CD14-positive monocyte (primary cell): ENCODE results near the gene TEDDM1. TPM values are rescaled to one million over a fixed set of nuclear protein-coding genes. Genes with fewer than 3 reads are reported as not detected.

Source experiments
- DNase-seq, 3 donors: peaks; one replicate each; pipeline ENCODE4 v3.0.0-alpha.2; 2011 to 2022
- H2AFZ ChIP-seq: 2 replicates; pipeline ENCODE4 v1.6.0; 2012; ENCODE audit warnings: mild to moderate bottlenecking, low read depth, low read length, inconsistent platforms; ENCODE audit not compliant: insufficient read depth, poor library complexity, severe bottlenecking
- H3K27ac ChIP-seq, 2 donors: 1 replicate in 1 of 2; 2 replicates in 1 of 2; pipeline ENCODE4 v1.5.1; 2012 to 2013; ENCODE audit warnings: low read length in 2 of 2, control low read depth in 1 of 2, inconsistent platforms in 1 of 2, low read depth in 1 of 2, mild to moderate bottlenecking in 1 of 2
- H3K27me3 ChIP-seq, 2 donors: one replicate each; pipeline versions ENCODE4 v1.6.0 to v1.6.1; 2011 to 2013; ENCODE audit warnings: low read length in 2 of 2; ENCODE audit not compliant: control insufficient read depth in 2 of 2, insufficient read depth in 2 of 2
- H3K36me3 ChIP-seq, 2 donors: replicated peaks in 1 of 2; 1 replicate in 1 of 2; 2 replicates in 1 of 2; pipeline versions ENCODE4 v1.5.1 to v1.6.1; 2012 to 2013; ENCODE audit warnings: low read length in 2 of 2, control low read depth in 1 of 2, inconsistent platforms in 1 of 2, mild to moderate bottlenecking in 1 of 2; ENCODE audit not compliant: insufficient read depth in 2 of 2, control insufficient read depth in 1 of 2
- H3K4me1 ChIP-seq, 2 donors: 1 replicate in 1 of 2; 2 replicates in 1 of 2; pipeline versions ENCODE4 v1.5.1 to v1.6.1; 2012 to 2013; ENCODE audit warnings: low read length in 2 of 2, control low read depth in 1 of 2, inconsistent platforms in 1 of 2, mild to moderate bottlenecking in 1 of 2, moderate library complexity in 1 of 2; ENCODE audit not compliant: insufficient read depth in 2 of 2, control insufficient read depth in 1 of 2
- H3K4me2 ChIP-seq: replicated peaks from 2 replicates; pipeline ENCODE3; 2012; ENCODE audit warnings: low read length, moderate library complexity, mild to moderate bottlenecking; ENCODE audit not compliant: poor library complexity, severe bottlenecking; ENCODE audit errors: extremely low read depth
- H3K4me3 ChIP-seq, 3 experiments: fragments of 200-600 bp in 1 of 3; sonication (generic) in 1 of 3; replicated peaks in 1 of 3; 1 replicate in 2 of 3; 2 replicates in 1 of 3; pipeline ENCODE4 v1.5.1; 2011 to 2013; ENCODE audit warnings: low read length in 3 of 3, mild to moderate bottlenecking in 3 of 3, control low read depth in 2 of 3, low read depth in 2 of 3, inconsistent platforms in 1 of 3, moderate library complexity in 1 of 3
- H3K79me2 ChIP-seq: 2 replicates; pipeline ENCODE4 v1.6.0; 2012; ENCODE audit warnings: mild to moderate bottlenecking, control low read depth, inconsistent platforms, low read length, moderate library complexity; ENCODE audit not compliant: insufficient read depth
- H3K9ac ChIP-seq: 2 replicates; pipeline ENCODE4 v1.6.0; 2017; ENCODE audit warnings: low read length, mild to moderate bottlenecking; ENCODE audit not compliant: insufficient read depth, poor library complexity, severe bottlenecking
- H3K9me3 ChIP-seq, 2 donors: replicated peaks in 1 of 2; 1 replicate in 1 of 2; 2 replicates in 1 of 2; pipeline versions ENCODE4 v1.5.1 to v1.6.1; 2012 to 2013; ENCODE audit warnings: low read length in 2 of 2, control low read depth in 1 of 2; ENCODE audit not compliant: control insufficient read depth in 1 of 2, insufficient read depth in 1 of 2
- H4K20me1 ChIP-seq: 2 replicates; pipeline ENCODE4 v1.6.0; 2012; ENCODE audit warnings: mild to moderate bottlenecking, low read length, control low read depth, moderate library complexity; ENCODE audit not compliant: insufficient read depth
- H3K27ac Mint-ChIP-seq, 7 donors: one replicate each; pipeline ENCODE4 v1.8.0; 2020; ENCODE audit warnings: mild to moderate bottlenecking in 7 of 7, mixed read lengths in 7 of 7, moderate library complexity in 6 of 7, inconsistent platforms in 2 of 7
- H3K27me3 Mint-ChIP-seq, 3 donors: one replicate each; pipeline ENCODE4 v1.8.0; 2021 to 2022; ENCODE audit warnings: low read depth in 3 of 3, mild to moderate bottlenecking in 3 of 3, mixed read lengths in 3 of 3, moderate library complexity in 3 of 3, inconsistent platforms in 1 of 3
- H3K36me3 Mint-ChIP-seq, 2 donors: one replicate each; pipeline ENCODE4 v1.8.0; 2020; ENCODE audit warnings: mixed read lengths in 2 of 2, inconsistent platforms in 1 of 2, mild to moderate bottlenecking in 1 of 2
- H3K4me1 Mint-ChIP-seq: one replicate; pipeline ENCODE4 v1.8.0; 2020; ENCODE audit warnings: mild to moderate bottlenecking, mixed read lengths
- H3K4me3 Mint-ChIP-seq, 2 donors: one replicate each; pipeline ENCODE4 v1.8.0; 2020; ENCODE audit warnings: mild to moderate bottlenecking in 2 of 2, mixed read lengths in 2 of 2, moderate library complexity in 1 of 2
- H3K9me3 Mint-ChIP-seq, 7 donors: one replicate each; pipeline ENCODE4 v1.8.0; 2020 to 2022; ENCODE audit warnings: mixed read lengths in 7 of 7, mild to moderate bottlenecking in 6 of 7, moderate library complexity in 6 of 7, inconsistent platforms in 2 of 7
- CTCF ChIP-seq: fragments of 200-600 bp; IDR thresholded peaks from one replicate; pipeline ENCODE4 v1.8.0; 2022; ENCODE audit warnings: antibody characterized with exemption, mild to moderate bottlenecking
- WGBS: methylation state at CpG from one replicate; pipeline ENCODE4 v1.1.5; 2013; ENCODE audit warnings: missing lambda C conversion rate; ENCODE audit not compliant: insufficient coverage; 5-methylcytosine and 5-hydroxymethylcytosine counted together
- intact Hi-C, 2 donors: fragments of 100-400 bp; cut with micrococcal nuclease; formaldehyde crosslinking; loops; one replicate each; pipeline versions ENCODE4 v1.15.0 to v1.15.1; 2023
- polyA plus RNA-seq, 3 donors: library from polyadenylated mRNA; depleted of rRNA in 1 of 3; unstranded in 2 of 3; stranded (reverse) in 1 of 3; fragments of 300-500 nt in 2 of 3; fragments of >200 nt in 1 of 3; fragmentation: Illumina TruSeq in 2 of 3; gene quantifications; 1 replicate in 2 of 3; 2 replicates in 1 of 3; pipeline ENCODE4 v1.2.3, GENCODE V29; 2012 to 2021

TEDDM1 gene
- polyA plus RNA-seq, 3 donors = 0.07 TPM; not detected in 2

DNA sequence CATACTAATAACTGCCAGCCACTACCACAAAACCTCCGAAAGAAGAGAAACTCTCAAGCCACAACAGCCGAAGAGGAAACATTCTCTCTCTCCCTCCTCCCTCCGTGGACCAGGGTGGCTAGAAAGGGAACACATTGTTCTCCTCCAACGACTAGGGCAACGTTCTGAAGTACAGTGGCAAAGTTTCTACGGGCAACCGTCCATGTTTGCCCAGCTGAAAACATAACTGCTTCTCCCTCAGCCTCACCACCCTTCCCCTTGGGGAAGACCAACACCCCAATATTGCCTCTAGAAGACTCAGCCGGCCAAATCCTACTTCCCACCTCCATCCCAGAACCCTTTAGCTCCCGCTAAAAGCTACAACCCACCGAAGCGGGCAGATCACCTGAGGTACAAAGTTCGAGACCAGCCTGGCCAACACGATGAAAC lies 10.8 kb downstream of the TEDDM1 start:
- H3K27me3 Mint-ChIP-seq = no peaks in the 10 kb centered on the region
- TF ChIP-seq CTCF = no peak
- Histone ChIP-seq H3K9ac (peak overlapping the region; percentile 81), H3K9me3 (no peaks in the 10 kb centered on the region), H4K20me1 (peaks cover 67% of the 10 kb centered on the region), H3K27me3 (no peaks in the 10 kb centered on the region), H3K4me1 (peaks cover 39 to 47% of the 10 kb centered on the region in 2 donors), H3K4me2 (peak overlapping the region; percentile 89), H3K79me2 (peaks cover 59% of the 10 kb centered on the region), H3K36me3 (peaks cover 42 to 44% of the 10 kb centered on the region in 2 donors), H3K4me3 (peak overlapping the region; percentile 75 to 97 (median 96)), H3K27ac (peak overlapping the region; percentile 3 to 79), H2AFZ (no peak overlapping the region)
- peaks cover 53 to 60% of the 10 kb centered on the region in 2 donors for H3K36me3 Mint-ChIP-seq
- peak overlapping the region; percentile 69 to 97 (median 87) for H3K27ac Mint-ChIP-seq
- intact Hi-C loops = loop anchor here (2.0 to 10.0 kb wide), 4 partner anchors 127 to 395 kb away; partner anchors contain the start of genes NPL (in 1 of the 2) and RNASEL (in 1 of the 2)
- WGBS = under 1% methylated on average over 11 of the region's 13 CpGs
- DNase-seq = peak in 2 of 3 donors; percentile 17 to 26
- peaks cover 0 to 5% (median 0%) of the 10 kb centered on the region in 7 donors for H3K9me3 Mint-ChIP-seq
- H3K4me3 Mint-ChIP-seq = peak overlapping the region; percentile 100
- H3K4me1 Mint-ChIP-seq = peaks cover 58% of the 10 kb centered on the region

DNA sequence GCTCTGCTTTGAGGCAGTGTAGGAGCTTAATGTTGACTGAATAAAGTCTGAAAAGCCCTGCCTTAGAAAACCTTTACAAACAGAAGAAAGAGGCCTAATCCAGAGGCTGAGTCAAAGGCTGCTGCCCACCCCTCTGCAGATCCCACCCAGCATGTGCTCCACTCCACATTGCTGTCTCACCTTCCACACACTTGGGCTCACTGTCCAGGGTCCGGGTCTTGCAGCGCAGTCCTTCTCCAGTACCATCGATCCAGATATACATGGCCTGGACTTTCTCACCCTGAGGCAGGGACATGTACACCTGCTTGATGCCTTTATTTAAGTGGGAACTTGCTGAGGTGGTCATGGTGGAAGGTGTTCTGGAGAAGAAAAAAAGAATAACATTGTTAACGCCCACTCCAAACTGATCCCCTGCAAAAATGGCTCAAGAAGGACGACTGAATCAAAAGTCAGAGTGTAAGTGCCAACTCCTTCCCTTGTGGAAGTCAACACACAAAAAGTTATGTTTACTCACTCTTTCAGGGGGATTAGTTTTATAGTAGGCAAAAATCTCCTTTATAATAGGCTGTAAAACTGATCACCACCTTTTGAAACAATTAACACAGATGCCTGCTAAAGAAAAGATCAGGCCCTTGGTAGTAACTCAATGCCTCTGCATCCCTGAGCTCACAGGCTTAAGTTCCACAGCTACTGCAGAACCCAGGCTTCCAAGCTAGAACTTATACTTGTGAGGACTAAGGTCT lies 11.9 kb downstream of the TEDDM1 start:
- Histone ChIP-seq H3K9ac (peak overlapping the region; percentile 81), H3K27me3 (no peaks in the 10 kb centered on the region), H3K36me3 (peaks cover 52 to 55% of the 10 kb centered on the region in 2 donors), H4K20me1 (peaks cover 78% of the 10 kb centered on the region), H3K4me3 (peak overlapping the region; percentile 75 to 97 (median 96)), H2AFZ (no peak overlapping the region), H3K4me1 (peaks cover 29 to 36% of the 10 kb centered on the region in 2 donors), H3K4me2 (peak overlapping the region; percentile 89), H3K79me2 (peaks cover 65% of the 10 kb centered on the region), H3K9me3 (no peaks in the 10 kb centered on the region), H3K27ac (peak overlapping the region in 1 of 2 donors; percentile 79)
- intact Hi-C loops = no loop called here
- Mint-ChIP-seq H3K27ac (no peak overlapping the region), H3K36me3 (peaks cover 63 to 70% of the 10 kb centered on the region in 2 donors), H3K9me3 (peaks cover 0 to 5% (median 0%) of the 10 kb centered on the region in 7 donors), H3K4me1 (peaks cover 48% of the 10 kb centered on the region), H3K4me3 (peak overlapping the region; percentile 100), H3K27me3 (peaks cover 0 to 3% (median 0%) of the 10 kb centered on the region in 3 donors)
- TF ChIP-seq CTCF = no peak
- WGBS = no CpG with 5 or more reads among the region's 5 CpGs
- no peak for DNase-seq
